K562 (cell line): Measurements from ENCODE around the gene FBXW7. TPM values are rescaled to one million over a fixed set of nuclear protein-coding genes. Genes with fewer than 3 reads are reported as not detected.
"Not testable (repeated sequence)": the region's sequence is repeated elsewhere in the genome, so short reads cannot be mapped to it uniquely, and the experiment has no call there.

Source experiments
- ATAC-seq: fragments of 200-7000 bp; cut with Tn5 transposase; 3 replicates; pipeline ENCODE4 v1.9.1; 2020; ENCODE audit warnings: moderate library complexity
- BruUV-seq: library from RNA; stranded (reverse); fragments of 400-500 nt; replicated peaks from 2 replicates; lab custom pipeline; 2021; lab: Mats Ljungman, UMichigan
- CTCF ChIA-PET: fragments of 300-600 bp; formaldehyde crosslinking; extraction: SDS; loops from one replicate; lab custom pipeline; 2021; ENCODE audit warnings: low intra/inter-chr PET ratio; lab: Yijun Ruan, JAX
- POLR2A ChIA-PET: fragments of 300-600, 350-650 bp; sonication (Branson Sonifier 250); formaldehyde crosslinking; extraction: SDS; loops from one replicate; lab custom pipeline; 2021; ENCODE audit warnings: antibody characterized with exemption, inconsistent platforms; lab: Yijun Ruan, JAX
- DNase-seq, 4 experiments: peaks; one replicate each; pipeline versions ENCODE4 v3.0.0 to v3.0.0-alpha.2; 2011 to 2018; ENCODE audit warnings: low spot score in 3 of 4, mixed read lengths in 3 of 4; ENCODE audit errors: extremely low read depth in 1 of 4
- FAIRE-seq: peaks from 2 replicates; lab custom pipeline; 2011; peaks lifted over from hg19 to GRCh38; lab: Jason Lieb, UNC
- H2AFZ ChIP-seq: 2 replicates; pipeline ENCODE4 v1.6.0; 2011; ENCODE audit warnings: low read depth, low read length, control low read depth, inconsistent platforms
- H3K27ac ChIP-seq: fragments of 200-600 bp; 3 replicates; pipeline ENCODE4 v1.8.0; 2011; ENCODE audit warnings: low read depth, mild to moderate bottlenecking, control low read depth, inconsistent platforms, low read length, moderate library complexity, mixed read lengths; ENCODE audit errors: extremely low read depth
- H3K27me3 ChIP-seq, 2 experiments: fragments of 300-600 bp in 1 of 2; 2 replicates in 1 of 2; 3 replicates in 1 of 2; pipeline versions ENCODE4 v1.6.0 to v1.8.0; 2011; ENCODE audit warnings: inconsistent platforms in 2 of 2, low read length in 2 of 2, mild to moderate bottlenecking in 1 of 2, mixed read lengths in 1 of 2, moderate library complexity in 1 of 2; ENCODE audit not compliant: control insufficient read depth in 2 of 2, insufficient read depth in 2 of 2
- H3K36me3 ChIP-seq: fragments of 300-600 bp; 3 replicates; pipeline ENCODE4 v1.8.0; 2011; ENCODE audit warnings: mild to moderate bottlenecking, low read length, inconsistent platforms; ENCODE audit not compliant: control insufficient read depth, insufficient read depth
- H3K4me1 ChIP-seq, 2 experiments: fragments of 200-600 bp in 1 of 2; replicated peaks in 1 of 2; 2 replicates in 1 of 2; 3 replicates in 1 of 2; pipeline versions ENCODE4 v1.5.1 to v1.8.0; 2011; ENCODE audit warnings: inconsistent platforms in 2 of 2, low read length in 2 of 2, mild to moderate bottlenecking in 1 of 2, mixed read lengths in 1 of 2, moderate library complexity in 1 of 2; ENCODE audit not compliant: control insufficient read depth in 2 of 2, insufficient read depth in 2 of 2
- H3K4me2 ChIP-seq: 2 replicates; pipeline ENCODE4 v1.6.1; 2011; ENCODE audit warnings: low read length, control low read depth, inconsistent platforms, mixed read lengths; ENCODE audit not compliant: insufficient read depth
- H3K4me3 ChIP-seq: fragments of 200-600 bp; sonication (generic), shearing (Covaris generic); 2 replicates; pipeline ENCODE4 v1.5.1; 2016; ENCODE audit warnings: control low read depth, inconsistent platforms
- H3K79me2 ChIP-seq: fragments of 200-600 bp; 3 replicates; pipeline ENCODE4 v1.8.0; 2011; ENCODE audit warnings: low read length, inconsistent platforms; ENCODE audit not compliant: control insufficient read depth, insufficient read depth
- H3K9ac ChIP-seq, 2 experiments: 2 replicates each; pipeline versions ENCODE4 v1.6.0 to v1.6.1; 2011; ENCODE audit warnings: low read depth in 2 of 2, low read length in 2 of 2, control low read depth in 1 of 2, inconsistent platforms in 1 of 2, mild to moderate bottlenecking in 1 of 2, mixed read lengths in 1 of 2; ENCODE audit not compliant: insufficient read depth in 1 of 2
- H3K9me1 ChIP-seq: one replicate; pipeline ENCODE4 v1.6.0; 2011; ENCODE audit warnings: inconsistent platforms, mild to moderate bottlenecking, low read length, moderate library complexity; ENCODE audit not compliant: control insufficient read depth, insufficient read depth
- H3K9me3 ChIP-seq: replicated peaks from 2 replicates; pipeline ENCODE4 v1.5.1; 2011; ENCODE audit warnings: low read depth, low read length, inconsistent platforms; ENCODE audit not compliant: control insufficient read depth, insufficient read depth
- H4K20me1 ChIP-seq: replicated peaks from 2 replicates; pipeline ENCODE4 v1.6.1; 2011; ENCODE audit warnings: low read length, inconsistent platforms, mixed read lengths; ENCODE audit not compliant: control insufficient read depth, insufficient read depth
- GTF2B ChIP-seq: IDR thresholded peaks from 2 replicates; pipeline ENCODE4 v1.6.1; 2011; ENCODE audit not compliant: insufficient read length; ENCODE audit errors: extremely low read depth
- HMBOX1 ChIP-seq: sonication (generic); IDR thresholded peaks from 2 replicates; pipeline ENCODE4 v1.6.1; 2016
- NR4A1 ChIP-seq, 2 experiments: fragments of 250-450 bp in 1 of 2; fragments of 450-650 bp in 1 of 2; sonication (Bioruptor Pico) in 1 of 2; IDR thresholded peaks; 2 replicates each; pipeline versions ENCODE4 v1.4.0 to v1.6.1; 2016 to 2020; ENCODE audit warnings: mild to moderate bottlenecking in 2 of 2, missing compliant biosample characterization in 1 of 2, missing genetic modification characterization in 1 of 2, moderate library complexity in 1 of 2
- OTX1 ChIP-seq: fragments of 450-650 bp; formaldehyde crosslinking; IDR thresholded peaks from 2 replicates; pipeline ENCODE4 v1.4.0; 2022; ENCODE audit warnings: mild to moderate bottlenecking
- POLR2G ChIP-seq: fragments of 200-400 bp; formaldehyde crosslinking; IDR thresholded peaks from 2 replicates; pipeline ENCODE4 v1.6.1; 2017; ENCODE audit warnings: low read depth, mild to moderate bottlenecking, antibody characterized with exemption, low read length, moderate library complexity
- RBM22 ChIP-seq: fragments of 200-400 bp; formaldehyde crosslinking; IDR thresholded peaks from 2 replicates; pipeline ENCODE4 v1.6.1; 2018; ENCODE audit warnings: low read length, low read depth; ENCODE audit not compliant: poor library complexity, severe bottlenecking
- ZNF57 ChIP-seq: fragments of 450-650 bp; formaldehyde crosslinking; IDR thresholded peaks from 2 replicates; pipeline ENCODE4 v1.4.0; 2020; ENCODE audit warnings: mild to moderate bottlenecking, moderate library complexity
- whole genome bisulfite sequencing: fragments of 100-300 bp; shearing (Covaris generic); methylation state at CpG from one replicate; pipeline ENCODE4 v1.1.6; 2016; ENCODE audit warnings: low coverage, mixed read lengths; ENCODE audit not compliant: insufficient coverage; ENCODE audit errors: missing lambda C conversion rate; 5-methylcytosine and 5-hydroxymethylcytosine counted together
- in situ Hi-C: fragments of 300-500 bp; cut with MboI; formaldehyde crosslinking; loops from 4 replicates; pipeline ENCODE4 v1.15.0; 2018; ENCODE audit warnings: inconsistent platforms, mixed read lengths
- intact Hi-C: fragments of 100-400 bp; cut with micrococcal nuclease; formaldehyde crosslinking; loops from 2 replicates; pipeline ENCODE4 v1.14.2; 2022
- polyA plus RNA-seq, 8 experiments: library from polyadenylated mRNA; depleted of rRNA in 4 of 8; stranded (reverse) in 5 of 8; unstranded in 3 of 8; fragments of >200 nt; fragmentation: Nextera tagmentation in 2 of 8; fragmentation: Illumina TruSeq in 1 of 8; extraction: Ambion mirVana in 2 of 8; extraction: Trizol in 1 of 8; gene quantifications; 2 replicates each; pipeline versions ENCODE4 v1.2.1 to v1.2.3, GENCODE V29; 2011 to 2014; ENCODE audit warnings: inconsistent platforms in 1 of 8, missing spikeins in 1 of 8
- total RNA-seq, 7 experiments: library from RNA; depleted of rRNA in 6 of 7; stranded (reverse); fragments of >200 nt in 6 of 7; fragmentation: Illumina TruSeq in 2 of 7; extraction: Trizol in 2 of 7; gene quantifications; 2 replicates each; pipeline versions ENCODE4 v1.2.1 to v1.2.3, GENCODE V29; 2011 to 2021; ENCODE audit warnings: low replicate concordance in 1 of 7

The FBXW7 gene
- total and polyA plus RNA-seq, 9 of the 15 experiments (the other 6 are each of a cell fraction or from before 2014, with no cell fraction given), result 6.8 to 44.2 (median 16.4) TPM

GRCh38 chr4:152545088-152545487 is 9.2 kb upstream of the FBXW7 start (continued):
- TF ChIP-seq NR4A1 (CRISPR knock-in tag; IDR thresholded peaks at IDR 0.05), result no peak
- TF ChIP-seq NR4A1 (tag; IDR thresholded peaks at IDR 0.05), result no peak

- POLR2A ChIA-PET, result interaction anchor here (1.0 kb wide), 1 partner anchor 8 kb away, joined by 4 read pairs; the partner anchor contains the start of gene FBXW7
- in situ Hi-C loops, H2AFZ ChIP-seq, ATAC-seq, intact Hi-C loops, H3K27ac ChIP-seq, H3K27me3 ChIP-seq, CTCF ChIA-PET, DNase-seq, H3K36me3 ChIP-seq, H3K9me3 ChIP-seq, H3K9ac ChIP-seq, H3K79me2 ChIP-seq, H4K20me1 ChIP-seq, H3K9me1 ChIP-seq, H3K4me3 ChIP-seq, H3K4me2 ChIP-seq, FAIRE-seq, BruUV-seq: not testable (repeated sequence)
- 65% methylated on average over 8 of the region's 8 CpGs for WGBS
- peaks cover 0 to 10% of the 10 kb centered on the region in 2 experiments; a peak in 1 of 5 replicates for H3K4me1 ChIP-seq
These were observed 8.6 kb upstream of the FBXW7 start for GRCh38 chr4:152544533-152544932.

DNA sequence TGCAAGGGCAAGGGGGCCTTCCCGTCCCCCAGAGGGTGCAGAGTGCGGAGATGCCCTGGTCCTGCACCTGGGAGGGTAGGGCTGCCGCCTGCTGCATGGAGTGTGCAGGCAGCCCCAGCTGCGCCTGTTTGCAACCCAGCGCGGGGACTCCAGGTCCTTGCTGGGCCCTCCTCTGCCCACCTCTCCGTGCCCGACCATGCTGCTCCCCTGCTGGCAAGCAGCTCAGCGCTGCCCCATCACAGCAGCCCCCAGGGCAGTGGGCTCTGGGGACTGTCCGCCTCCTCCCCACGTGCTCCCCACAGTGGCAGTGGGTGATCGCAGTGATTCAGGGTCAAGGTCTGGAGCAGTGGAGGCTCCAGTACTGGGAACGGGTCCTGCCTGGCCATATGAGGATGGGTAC is 5.0 kb upstream of the FBXW7 start:
- in situ Hi-C loops, result no loop called here
- FAIRE-seq (no peak), DNase-seq (no peak), ATAC-seq (no peak)
- ChIA-PET CTCF (no interaction called here), POLR2A (no interaction called here)
- Histone ChIP-seq H3K9me3 (no peaks in the 10 kb centered on the region; the same call in 1 of the 2 replicates), H3K4me1 (peaks cover 10 to 15% of the 10 kb centered on the region in 2 experiments), H4K20me1 (no peaks in the 10 kb centered on the region), H3K4me2 (no peak overlapping the region), H2AFZ (no peak overlapping the region), H3K27me3 (no peaks in the 10 kb centered on the region), H3K79me2 (peaks cover 31% of the 10 kb centered on the region), H3K9me1 (no peaks in the 10 kb centered on the region), H3K27ac (no peak overlapping the region), H3K9ac (no peak overlapping the region), H3K36me3 (peaks cover 15% of the 10 kb centered on the region; the same call in 2 of the 3 replicates), H3K4me3 (no peak overlapping the region)
- TF ChIP-seq POLR2G (peak; percentile 73), ZNF57 (CRISPR knock-in tag) (no peak), RBM22 (peak; percentile 23), OTX1 (CRISPR knock-in tag) (no peak), GTF2B (no peak), HMBOX1 (no peak)
- intact Hi-C loops, result no loop called here
- WGBS, result 77% methylated on average over 6 of the region's 13 CpGs
- no TSS peak for BruUV-seq
